Mucosa of stomach (tissue), 1 donor: ENCODE results near the gene DTD1.

ENCODE experiments used
- H3K27me3 ChIP-seq: one replicate; pipeline ENCODE4 v1.7.0; 2013; ENCODE audit warnings: mild to moderate bottlenecking, low read length; ENCODE audit not compliant: control insufficient read depth, insufficient read depth
- H3K36me3 ChIP-seq: one replicate; pipeline ENCODE4 v1.7.0; 2013; ENCODE audit warnings: low read length; ENCODE audit not compliant: control insufficient read depth, insufficient read depth
- H3K4me1 ChIP-seq: one replicate; pipeline ENCODE4 v1.7.0; 2013; ENCODE audit warnings: mild to moderate bottlenecking, low read length; ENCODE audit not compliant: control insufficient read depth, insufficient read depth
- H3K4me3 ChIP-seq: one replicate; pipeline ENCODE4 v1.7.0; 2013; ENCODE audit warnings: low read length
- H3K9ac ChIP-seq: one replicate; pipeline ENCODE4 v1.7.0; 2013; ENCODE audit warnings: mild to moderate bottlenecking, low read length, moderate library complexity
- H3K9me3 ChIP-seq: one replicate; pipeline ENCODE4 v1.7.0; 2013; ENCODE audit warnings: mild to moderate bottlenecking, low read length, moderate library complexity; ENCODE audit not compliant: control insufficient read depth
- donor health status: Pancreatic carcinoma.

The DTD1 gene

DNA sequence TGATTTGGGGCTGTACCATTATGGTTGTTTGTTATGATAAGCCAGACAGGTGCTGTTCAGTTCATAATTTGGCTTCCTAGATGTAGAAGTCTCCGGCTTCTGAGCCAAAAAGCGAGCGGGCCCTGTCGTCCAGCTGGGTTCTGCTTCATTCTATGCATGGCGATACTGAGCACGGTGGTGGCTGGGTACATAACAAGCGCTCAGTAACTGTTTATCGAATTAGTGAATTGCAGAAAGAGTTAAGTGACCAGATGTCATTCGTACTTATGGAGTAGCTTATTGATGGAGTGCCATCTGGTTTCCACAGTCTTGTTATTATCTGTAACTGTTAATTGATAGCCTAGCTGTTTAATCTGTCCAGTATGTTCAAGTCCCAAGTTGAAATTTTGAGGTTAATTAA lies 85.0 kb downstream of the DTD1 start:
- Histone ChIP-seq H3K4me3 (no peak overlapping the region), H3K27me3 (no peaks in the 10 kb centered on the region), H3K9ac (no peak overlapping the region), H3K9me3 (no peaks in the 10 kb centered on the region), H3K4me1 (no peaks in the 10 kb centered on the region), H3K36me3 (no peaks in the 10 kb centered on the region)

DNA sequence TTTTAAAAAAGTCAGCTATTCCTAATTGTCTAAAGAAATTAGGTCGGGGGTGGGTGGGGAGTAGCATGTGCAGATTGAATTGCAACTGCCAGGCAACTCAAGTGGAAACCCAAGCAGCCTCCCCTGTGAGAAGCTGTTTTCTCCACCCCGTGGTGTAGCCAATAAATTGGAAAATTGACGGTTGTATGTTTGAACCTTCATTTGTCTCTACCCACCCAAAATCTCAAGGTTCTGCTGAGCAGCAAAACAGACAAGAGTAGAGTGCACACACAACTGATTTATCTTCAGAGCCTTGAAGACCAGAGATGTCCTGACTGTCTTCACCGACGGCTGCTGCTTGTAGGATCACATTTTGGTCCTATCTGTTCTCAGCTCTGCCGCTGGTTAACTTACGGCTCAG lies 88.5 kb downstream of the DTD1 start:
- Histone ChIP-seq H3K27me3 (no peaks in the 10 kb centered on the region), H3K4me3 (no peak overlapping the region), H3K9ac (no peak overlapping the region), H3K4me1 (no peaks in the 10 kb centered on the region), H3K9me3 (no peaks in the 10 kb centered on the region), H3K36me3 (no peaks in the 10 kb centered on the region)

DNA sequence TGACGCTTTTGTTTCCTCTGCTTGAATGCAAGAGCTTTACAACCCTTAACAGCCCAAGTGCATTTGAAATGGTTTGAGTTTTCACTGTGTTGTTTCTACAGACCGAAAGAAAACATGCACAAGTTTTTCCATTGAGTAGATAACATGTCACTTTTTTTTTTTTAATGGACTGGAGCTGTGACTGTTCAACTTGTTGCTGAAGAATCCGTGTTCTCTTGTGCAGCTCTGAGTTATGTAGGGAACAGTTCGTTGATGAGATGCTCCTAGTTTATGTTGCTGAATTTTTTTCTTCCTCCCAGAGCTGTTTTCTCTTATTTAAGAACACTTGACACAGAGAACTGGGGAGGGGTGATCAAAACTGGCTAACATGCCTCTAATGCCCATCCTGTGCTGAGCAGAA lies 89.3 kb downstream of the DTD1 start:
- Histone ChIP-seq H3K9me3 (no peaks in the 10 kb centered on the region), H3K4me3 (no peak overlapping the region), H3K27me3 (no peaks in the 10 kb centered on the region), H3K9ac (no peak overlapping the region), H3K36me3 (no peaks in the 10 kb centered on the region), H3K4me1 (no peaks in the 10 kb centered on the region)

DNA sequence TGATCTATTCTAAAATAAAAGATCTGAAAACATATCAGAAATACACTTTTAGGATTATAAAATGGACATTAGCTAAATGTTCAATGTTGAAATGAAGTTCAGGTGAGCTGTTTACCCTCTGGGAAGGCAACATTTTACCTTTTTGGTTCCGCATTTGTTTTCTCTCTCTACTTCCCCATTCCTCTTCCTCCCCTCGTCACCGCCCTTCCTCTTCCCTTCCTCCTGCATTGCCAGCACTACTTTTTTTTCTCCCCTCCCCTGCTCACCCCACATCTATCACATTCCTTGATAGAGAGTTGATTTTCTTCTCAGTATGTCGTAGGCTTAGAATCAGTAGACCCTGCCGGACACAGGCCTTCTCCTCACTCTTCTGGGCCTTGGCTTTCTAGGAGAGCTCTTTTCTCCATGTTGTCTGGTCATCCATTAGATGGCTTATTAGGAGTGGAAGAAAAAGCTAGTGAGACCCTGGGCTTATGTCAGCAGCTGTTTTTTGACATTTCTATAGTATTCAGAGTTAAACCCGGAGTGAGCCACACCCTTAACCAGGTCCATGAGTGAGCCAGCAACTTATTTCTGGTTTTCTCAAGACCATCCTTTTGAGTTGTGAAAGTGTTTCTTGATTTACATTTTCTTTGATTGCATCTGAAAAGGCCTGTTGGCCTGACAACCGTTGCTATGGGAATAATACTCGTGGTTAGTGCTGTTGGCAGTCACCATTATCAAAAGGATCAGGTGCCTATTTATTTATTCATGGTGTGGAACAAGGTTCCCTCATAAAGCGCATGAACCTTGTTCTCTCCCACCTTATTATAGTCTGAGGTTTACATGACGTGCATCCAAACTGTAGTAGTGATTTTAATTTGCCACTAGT lies 90.9 kb downstream of the DTD1 start:
- Histone ChIP-seq H3K4me1 (no peaks in the 10 kb centered on the region), H3K9me3 (no peaks in the 10 kb centered on the region), H3K27me3 (no peaks in the 10 kb centered on the region), H3K36me3 (no peaks in the 10 kb centered on the region), H3K4me3 (no peak overlapping the region), H3K9ac (no peak overlapping the region)

DNA sequence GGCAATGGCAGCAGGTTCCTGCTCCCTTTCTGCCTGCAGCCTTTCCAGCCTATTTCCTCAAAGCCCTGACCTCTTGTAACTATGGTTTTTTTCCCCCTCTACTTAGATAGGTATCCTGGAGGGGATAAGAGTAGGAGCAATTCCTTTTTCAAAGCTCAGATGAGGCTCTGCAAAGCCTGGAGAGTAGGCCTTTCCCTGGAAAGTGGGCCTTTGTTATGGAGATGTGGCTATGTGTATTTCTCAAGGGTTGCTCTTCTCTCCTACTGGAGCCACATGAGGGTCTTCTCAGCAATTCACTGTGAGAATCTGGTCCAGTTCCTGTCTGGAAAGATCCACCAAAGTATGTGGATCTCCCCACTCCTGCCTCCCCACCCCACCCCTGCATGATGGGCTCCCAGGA lies 96.0 kb downstream of the DTD1 start:
- no peaks in the 10 kb centered on the region for H3K9me3 ChIP-seq
- peaks cover 7% of the 10 kb centered on the region for H3K4me1 ChIP-seq
- H3K36me3 ChIP-seq, result no peaks in the 10 kb centered on the region
- no peak overlapping the region for H3K9ac ChIP-seq
- H3K4me3 ChIP-seq, result no peak overlapping the region
- H3K27me3 ChIP-seq, result no peaks in the 10 kb centered on the region

DNA sequence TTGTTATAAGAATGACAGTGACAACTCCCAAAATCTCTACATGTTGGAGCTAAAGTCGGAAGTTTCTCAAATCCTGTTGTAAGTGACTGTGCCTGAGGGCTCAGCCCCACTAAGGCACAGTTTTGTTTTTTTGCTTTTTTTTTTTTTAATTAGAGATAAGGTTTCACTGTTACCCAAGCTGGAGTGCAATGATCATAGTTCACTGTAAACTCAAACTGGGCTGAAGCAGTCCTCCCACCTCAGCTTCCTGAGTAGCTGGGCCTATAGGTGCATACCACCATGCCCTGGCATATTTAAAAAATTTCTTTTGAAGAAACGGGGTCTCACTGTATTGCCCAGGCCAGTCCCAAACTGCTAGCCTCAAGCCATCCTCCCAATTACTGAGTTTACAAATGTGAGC lies 96.9 kb downstream of the DTD1 start:
- peaks cover 7% of the 10 kb centered on the region for H3K4me1 ChIP-seq
- H3K9ac ChIP-seq, result no peak overlapping the region
- H3K36me3 ChIP-seq, result no peaks in the 10 kb centered on the region
- no peak overlapping the region for H3K4me3 ChIP-seq
- H3K9me3 ChIP-seq, result no peaks in the 10 kb centered on the region
- H3K27me3 ChIP-seq, result no peaks in the 10 kb centered on the region

DNA sequence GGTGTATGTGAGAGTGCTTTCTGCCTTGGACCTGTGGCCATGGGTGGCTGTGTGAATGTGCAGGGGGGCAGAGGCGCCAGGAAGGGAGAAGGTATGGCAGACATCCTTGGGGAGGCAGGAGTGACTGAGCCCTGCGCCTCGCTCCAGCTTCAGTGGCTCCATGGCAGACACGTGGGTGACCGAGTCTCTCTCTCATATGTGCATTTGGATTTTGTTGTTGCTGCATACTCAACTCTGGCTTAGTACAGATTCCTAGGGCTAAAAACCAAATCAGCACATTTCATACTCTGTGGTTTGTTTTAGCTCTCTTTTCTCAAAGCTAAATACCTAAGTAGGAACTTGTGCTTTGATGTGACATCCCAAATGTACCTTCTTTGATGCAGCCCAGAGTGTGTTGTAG lies 97.6 kb downstream of the DTD1 start:
- no peaks in the 10 kb centered on the region for H3K36me3 ChIP-seq
- no peaks in the 10 kb centered on the region for H3K27me3 ChIP-seq
- H3K9me3 ChIP-seq, result no peaks in the 10 kb centered on the region
- no peak overlapping the region for H3K4me3 ChIP-seq
- H3K4me1 ChIP-seq, result peaks cover 7% of the 10 kb centered on the region
- H3K9ac ChIP-seq, result no peak overlapping the region

DNA sequence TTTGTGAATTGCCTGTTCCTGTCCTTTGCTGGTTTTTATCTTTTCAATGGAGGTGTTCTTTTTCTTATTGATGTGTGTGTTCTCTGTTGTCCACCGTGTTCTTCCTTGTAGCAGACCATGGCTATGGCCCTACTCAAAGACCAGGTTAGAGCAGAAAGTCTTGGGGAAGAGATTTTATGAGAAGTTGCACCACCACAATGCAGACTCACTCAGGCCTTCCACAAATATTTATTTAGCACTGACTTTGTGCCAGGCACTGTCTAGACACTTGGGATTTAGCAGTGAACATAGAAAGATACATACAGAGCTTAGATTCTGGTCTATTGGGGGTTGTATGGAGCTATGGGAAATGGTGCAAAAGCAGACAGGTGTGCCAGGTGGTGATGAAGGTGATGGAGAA lies 98.8 kb downstream of the DTD1 start:
- Histone ChIP-seq H3K9me3 (no peaks in the 10 kb centered on the region), H3K4me1 (peaks cover 7% of the 10 kb centered on the region), H3K36me3 (no peaks in the 10 kb centered on the region), H3K4me3 (no peak overlapping the region), H3K9ac (no peak overlapping the region), H3K27me3 (no peaks in the 10 kb centered on the region)

DNA sequence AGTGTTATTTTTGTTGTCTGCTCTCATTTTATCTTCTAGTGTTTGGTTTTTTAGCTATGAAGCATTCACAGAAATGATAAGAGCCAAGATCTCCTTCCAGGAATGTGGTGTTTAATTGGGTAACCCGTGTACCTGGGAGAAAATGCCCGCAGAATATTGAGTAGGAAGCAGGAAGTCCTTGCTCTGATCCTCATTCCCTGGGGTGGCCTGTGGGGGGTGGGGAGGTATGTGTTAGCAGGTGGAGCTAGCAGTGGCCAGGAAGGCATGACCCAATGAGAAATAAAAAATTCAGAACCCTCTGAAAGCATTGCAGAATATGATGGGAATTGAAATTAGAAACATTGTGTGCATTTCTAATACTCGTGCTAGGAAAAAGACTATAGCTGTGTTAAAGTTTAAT lies 100.8 kb downstream of the DTD1 start:
- Histone ChIP-seq H3K9me3 (no peaks in the 10 kb centered on the region), H3K4me3 (no peak overlapping the region), H3K36me3 (no peaks in the 10 kb centered on the region), H3K4me1 (peaks cover 17% of the 10 kb centered on the region), H3K27me3 (no peaks in the 10 kb centered on the region), H3K9ac (no peak overlapping the region)

DNA sequence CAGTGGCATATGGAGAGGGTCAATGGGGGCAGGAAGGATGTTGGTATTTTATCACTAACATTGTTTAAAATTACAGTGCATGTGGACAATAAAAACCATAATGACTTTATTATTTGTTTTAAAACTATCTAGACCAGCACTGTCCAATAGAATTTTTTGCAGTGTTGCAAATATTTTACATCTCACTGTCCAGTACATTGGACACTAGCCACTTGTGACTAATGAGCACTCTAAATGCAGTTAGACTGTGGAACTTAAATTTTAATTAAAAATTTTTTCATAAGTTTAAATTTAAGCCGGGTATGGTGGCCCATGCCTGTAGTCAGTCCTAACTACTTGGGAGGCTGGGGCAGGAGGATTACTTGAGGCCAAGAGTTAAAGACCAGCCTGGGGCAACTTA lies 101.7 kb downstream of the DTD1 start:
- Histone ChIP-seq H3K4me3 (no peak overlapping the region), H3K27me3 (no peaks in the 10 kb centered on the region), H3K9me3 (no peaks in the 10 kb centered on the region), H3K36me3 (no peaks in the 10 kb centered on the region), H3K9ac (no peak overlapping the region), H3K4me1 (peaks cover 17% of the 10 kb centered on the region)

DNA sequence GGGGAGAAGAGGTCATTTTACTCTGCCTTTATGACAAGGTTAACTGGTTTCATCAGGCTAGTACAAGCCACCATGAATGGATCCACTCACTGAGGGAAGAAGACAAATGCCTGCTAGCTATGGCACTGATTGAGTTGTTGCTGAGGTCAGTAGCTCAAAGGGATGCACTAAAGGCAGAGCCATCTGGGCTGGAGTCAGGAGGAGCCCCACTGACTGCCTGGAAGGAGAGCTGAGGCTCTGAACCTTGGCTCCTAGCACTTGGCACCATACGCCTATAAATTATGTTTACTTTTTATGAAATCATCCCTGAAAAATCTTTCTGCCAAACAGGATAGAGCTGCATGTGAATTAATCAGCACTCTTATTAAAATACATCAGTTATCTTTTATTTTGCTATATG lies 104.6 kb downstream of the DTD1 start:
- no peaks in the 10 kb centered on the region for H3K27me3 ChIP-seq

DNA sequence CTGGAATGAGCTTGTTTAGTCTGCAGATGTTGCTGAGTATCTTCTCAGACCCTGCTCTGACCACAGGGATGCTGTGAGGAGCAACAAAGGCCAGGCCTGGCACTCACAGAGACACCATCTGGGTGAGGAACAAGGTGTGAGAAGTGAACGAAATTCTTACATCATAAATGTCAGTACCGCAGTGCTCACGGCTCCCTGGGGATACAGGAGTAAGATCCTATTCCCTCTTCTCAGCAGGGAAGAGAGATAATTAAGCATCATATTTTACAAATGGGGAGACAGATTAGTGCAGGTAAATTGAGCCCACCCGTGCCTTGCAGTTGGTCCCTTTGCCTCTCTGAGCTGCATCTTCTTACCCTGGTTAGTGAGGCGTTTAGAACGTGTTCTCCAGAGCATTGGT lies 106.2 kb downstream of the DTD1 start:
- no peaks in the 10 kb centered on the region for H3K27me3 ChIP-seq
- H3K36me3 ChIP-seq, result no peaks in the 10 kb centered on the region
- H3K4me1 ChIP-seq, result peaks cover 10% of the 10 kb centered on the region
- no peak overlapping the region for H3K4me3 ChIP-seq
- no peak overlapping the region for H3K9ac ChIP-seq
- no peaks in the 10 kb centered on the region for H3K9me3 ChIP-seq

More for the DNA sequence above, 104.6 kb downstream of the DTD1 start:
- H3K36me3 ChIP-seq, result no peaks in the 10 kb centered on the region
- no peaks in the 10 kb centered on the region for H3K9me3 ChIP-seq
- H3K9ac ChIP-seq, result no peak overlapping the region
- peaks cover 10% of the 10 kb centered on the region for H3K4me1 ChIP-seq
- no peak overlapping the region for H3K4me3 ChIP-seq

DNA sequence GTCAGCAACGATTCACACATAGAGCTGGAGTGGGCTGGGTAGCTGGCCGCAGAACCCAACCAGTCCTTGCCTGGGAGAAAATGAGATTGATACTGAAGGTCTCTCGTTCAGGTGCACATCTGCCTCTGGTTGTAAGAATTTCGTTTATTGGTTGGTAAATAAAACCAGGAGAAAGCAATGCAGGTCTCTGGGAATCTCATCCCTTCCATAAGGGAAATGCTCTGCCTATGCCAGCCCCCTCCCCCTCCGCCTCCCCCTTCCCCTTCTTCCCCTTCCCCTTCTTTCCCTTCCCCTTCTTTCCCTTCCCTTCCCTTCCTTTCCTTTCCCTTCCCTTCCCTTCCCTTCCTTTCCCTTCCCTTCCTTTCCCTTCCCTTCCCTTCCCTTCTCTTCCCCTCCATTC lies 107.3 kb downstream of the DTD1 start:
- Histone ChIP-seq H3K9me3 (no peaks in the 10 kb centered on the region), H3K36me3 (no peaks in the 10 kb centered on the region), H3K4me3 (no peak overlapping the region), H3K9ac (no peak overlapping the region), H3K4me1 (peaks cover 10% of the 10 kb centered on the region), H3K27me3 (no peaks in the 10 kb centered on the region)
